ENCODE data around the gene AGTR1.
"Not testable (repeated sequence)": the region's sequence is repeated elsewhere in the genome, so short reads cannot be mapped to it uniquely, and the experiment has no call there.

Gene AGTR1

GRCh38 chr3:148717885-148718561 lies 20.3 kb downstream of the AGTR1 start:
- DNase-seq (ENCODE audit: low read depth, low spot score), result no peak
- H3K27ac ChIP-seq, result no peak overlapping the region

GRCh38 chr3:148718982-148719862 lies 21.5 kb downstream of the AGTR1 start:
- no peak for DNase-seq (ENCODE audit: low read depth, low spot score)
- H3K27ac ChIP-seq, result no peak overlapping the region

- DNase-seq (ENCODE audit: low read depth, low spot score), result no peak
- H3K27ac ChIP-seq, result no peak overlapping the region
These were observed 23.2 kb downstream of the AGTR1 start for GRCh38 chr3:148720873-148721272.

GRCh38 chr3:148723631-148724030 lies 25.9 kb downstream of the AGTR1 start:
- no peak for DNase-seq (ENCODE audit: low read depth, low spot score)
- H3K27ac ChIP-seq, result no peak overlapping the region

GRCh38 chr3:148727231-148727630 lies 29.5 kb downstream of the AGTR1 start:
- no peak overlapping the region for H3K27ac ChIP-seq
- DNase-seq (ENCODE audit: low read depth, low spot score), result no peak

GRCh38 chr3:148728753-148729152 lies 31.1 kb downstream of the AGTR1 start:
- no peak overlapping the region for H3K27ac ChIP-seq
- no peak for DNase-seq (ENCODE audit: low read depth, low spot score)

- no peak for DNase-seq (ENCODE audit: low read depth, low spot score)
- no peak overlapping the region for H3K27ac ChIP-seq
These were observed 31.9 kb downstream of the AGTR1 start for GRCh38 chr3:148729476-148730055.

GRCh38 chr3:148730676-148731075 lies 33.0 kb downstream of the AGTR1 start:
- H3K27ac ChIP-seq, result no peak overlapping the region
- no peak for DNase-seq (ENCODE audit: low read depth, low spot score)

GRCh38 chr3:148735597-148735996 lies 37.9 kb downstream of the AGTR1 start:
- no peak overlapping the region for H3K27ac ChIP-seq
- no peak for DNase-seq (ENCODE audit: low read depth, low spot score)

GRCh38 chr3:148736086-148736485 lies 38.4 kb downstream of the AGTR1 start:
- no peak for DNase-seq (ENCODE audit: low read depth, low spot score)
- H3K27ac ChIP-seq, result no peak overlapping the region

- H3K27ac ChIP-seq, result no peak overlapping the region
- DNase-seq (ENCODE audit: low read depth, low spot score), result no peak
These were observed 39.4 kb downstream of the AGTR1 start for GRCh38 chr3:148737104-148737530.

GRCh38 chr3:148739720-148740119 lies 42.0 kb downstream of the AGTR1 start:
- no peak for DNase-seq (ENCODE audit: low read depth, low spot score)
- no peak overlapping the region for H3K27ac ChIP-seq

GRCh38 chr3:148740291-148740690 lies 42.6 kb downstream of the AGTR1 start:
- DNase-seq (ENCODE audit: low read depth, low spot score), result no peak
- H3K27ac ChIP-seq, result no peak overlapping the region

GRCh38 chr3:148741219-148741618 lies 43.5 kb downstream of the AGTR1 start:
- DNase-seq (ENCODE audit: low read depth, low spot score), result no peak
- H3K27ac ChIP-seq, result no peak overlapping the region

- no peak overlapping the region for H3K27ac ChIP-seq
- no peak for DNase-seq (ENCODE audit: low read depth, low spot score)
These were observed 44.4 kb downstream of the AGTR1 start for GRCh38 chr3:148742118-148742517.

GRCh38 chr3:148746053-148746452 lies 48.4 kb downstream of the AGTR1 start:
- no peak for DNase-seq (ENCODE audit: low read depth, low spot score)
- H3K27ac ChIP-seq, result no peak overlapping the region

- no peak for DNase-seq (ENCODE audit: low read depth, low spot score)
These were observed 50.6 kb downstream of the AGTR1 start for GRCh38 chr3:148748283-148748682.

GRCh38 chr3:148750296-148750695 lies 52.6 kb downstream of the AGTR1 start:
- DNase-seq (ENCODE audit: low read depth, low spot score), result no peak
- H3K27ac ChIP-seq, result no peak overlapping the region

More at GRCh38 chr3:148748283-148748682, 50.6 kb downstream of the AGTR1 start:
- H3K27ac ChIP-seq, result no peak overlapping the region

- H3K27ac ChIP-seq, result no peak overlapping the region
- DNase-seq (ENCODE audit: low read depth, low spot score), result no peak
These were observed 53.8 kb downstream of the AGTR1 start for GRCh38 chr3:148751461-148751860.

- not testable (repeated sequence) for H3K27ac ChIP-seq
- peak; percentile 3 for DNase-seq (ENCODE audit: low read depth, low spot score)
These were observed 55.7 kb downstream of the AGTR1 start for GRCh38 chr3:148753385-148753784.

GRCh38 chr3:148755570-148755969 lies 57.9 kb downstream of the AGTR1 start:
- no peak overlapping the region for H3K27ac ChIP-seq
- DNase-seq (ENCODE audit: low read depth, low spot score), result no peak
